Mesenchymal stem cell (in vitro differentiated cells and primary cell): ENCODE results near the gene FADS3.
A peak's percentile ranks its signal among the peaks of the same experiment; 100 is the strongest.

Source experiments
- DNase-seq: peaks from one replicate; pipeline ENCODE4 v3.0.0-alpha.2; 2013
- H2AFZ ChIP-seq: one replicate; pipeline ENCODE4 v1.6.1; 2013; ENCODE audit warnings: low read depth, mild to moderate bottlenecking, control low read depth, inconsistent platforms, low read length, moderate library complexity
- H2AK5ac ChIP-seq: 2 replicates; pipeline ENCODE4 v1.6.1; 2013; ENCODE audit warnings: low read length, moderate library complexity, mild to moderate bottlenecking, inconsistent platforms; ENCODE audit not compliant: severe bottlenecking
- H2BK120ac ChIP-seq: one replicate; pipeline ENCODE4 v1.6.1; 2013; ENCODE audit warnings: low read depth, mild to moderate bottlenecking, inconsistent platforms, low read length, moderate library complexity
- H2BK12ac ChIP-seq, 2 experiments: one replicate each; pipeline ENCODE4 v1.6.1; 2013; ENCODE audit warnings: inconsistent platforms in 2 of 2, low read length in 2 of 2, mild to moderate bottlenecking in 2 of 2, moderate library complexity in 2 of 2, control low read depth in 1 of 2
- H2BK15ac ChIP-seq: one replicate; pipeline ENCODE4 v1.6.1; 2013; ENCODE audit warnings: mild to moderate bottlenecking, low read depth, inconsistent platforms; ENCODE audit not compliant: poor library complexity, severe bottlenecking
- H2BK5ac ChIP-seq: 2 replicates; pipeline ENCODE4 v1.6.1; 2013; ENCODE audit warnings: low read depth, mild to moderate bottlenecking, low read length, control low read depth, inconsistent platforms; ENCODE audit not compliant: poor library complexity, severe bottlenecking
- H3K14ac ChIP-seq, 2 experiments: one replicate each; pipeline ENCODE4 v1.6.1; 2013; ENCODE audit warnings: inconsistent platforms in 2 of 2, low read length in 2 of 2, control low read depth in 1 of 2, mild to moderate bottlenecking in 1 of 2, moderate library complexity in 1 of 2
- H3K18ac ChIP-seq, 2 experiments: one replicate each; pipeline ENCODE4 v1.6.1; 2013; ENCODE audit warnings: inconsistent platforms in 2 of 2, low read length in 2 of 2, control low read depth in 1 of 2, low read depth in 1 of 2, mild to moderate bottlenecking in 1 of 2
- H3K23ac ChIP-seq, 2 experiments: one replicate each; pipeline ENCODE4 v1.6.1; 2013; ENCODE audit warnings: inconsistent platforms in 2 of 2, low read length in 2 of 2, mild to moderate bottlenecking in 2 of 2, moderate library complexity in 2 of 2, control low read depth in 1 of 2
- H3K27ac ChIP-seq: 2 replicates; pipeline ENCODE4 v1.5.1; 2013; ENCODE audit warnings: mild to moderate bottlenecking, moderate library complexity, low read length, control low read depth, inconsistent platforms; ENCODE audit not compliant: poor library complexity, severe bottlenecking
- H3K27me3 ChIP-seq, 2 experiments: 2 replicates each; pipeline versions ENCODE4 v1.6.1 to v1.7.0; 2013; ENCODE audit warnings: low read length in 2 of 2, mild to moderate bottlenecking in 2 of 2, moderate library complexity in 2 of 2, control low read depth in 1 of 2, inconsistent platforms in 1 of 2; ENCODE audit not compliant: control insufficient read depth in 1 of 2, insufficient read depth in 1 of 2
- H3K36me3 ChIP-seq, 2 experiments: 2 replicates each; pipeline versions ENCODE4 v1.6.1 to v1.7.0; 2013; ENCODE audit warnings: low read length in 2 of 2, control low read depth in 1 of 2, inconsistent platforms in 1 of 2, low read depth in 1 of 2, mild to moderate bottlenecking in 1 of 2; ENCODE audit not compliant: insufficient read depth in 2 of 2, control insufficient read depth in 1 of 2
- H3K4ac ChIP-seq, 2 experiments: one replicate each; pipeline ENCODE4 v1.6.1; 2013; ENCODE audit warnings: inconsistent platforms in 2 of 2, low read length in 2 of 2, mild to moderate bottlenecking in 2 of 2, moderate library complexity in 2 of 2, control low read depth in 1 of 2, low read depth in 1 of 2
- H3K4me1 ChIP-seq: 2 replicates; pipeline ENCODE4 v1.6.1; 2013; ENCODE audit warnings: low read depth, low read length, control low read depth; ENCODE audit not compliant: control insufficient read depth, insufficient read depth
- H3K4me2 ChIP-seq: 2 replicates; pipeline ENCODE4 v1.6.1; 2013; ENCODE audit warnings: low read length, mild to moderate bottlenecking, inconsistent platforms; ENCODE audit not compliant: poor library complexity, severe bottlenecking
- H3K4me3 ChIP-seq, 2 experiments: 2 replicates each; pipeline versions ENCODE4 v1.5.1 to v1.7.0; 2013; ENCODE audit warnings: low read length in 2 of 2, mild to moderate bottlenecking in 2 of 2, control low read depth in 1 of 2, low read depth in 1 of 2; ENCODE audit not compliant: insufficient read depth in 1 of 2
- H3K79me1 ChIP-seq: replicated peaks from 2 replicates; pipeline ENCODE4 v1.6.1; 2013; ENCODE audit warnings: mild to moderate bottlenecking, control low read depth, low read length, inconsistent platforms; ENCODE audit not compliant: poor library complexity, severe bottlenecking
- H3K9ac ChIP-seq: 2 replicates; pipeline ENCODE4 v1.7.0; 2013; ENCODE audit warnings: mild to moderate bottlenecking, low read length, moderate library complexity
- H3K9me3 ChIP-seq: 2 replicates; pipeline ENCODE4 v1.7.0; 2013; ENCODE audit warnings: mild to moderate bottlenecking, low read length; ENCODE audit not compliant: control insufficient read depth
- H4K8ac ChIP-seq: one replicate; pipeline ENCODE4 v1.6.1; 2013; ENCODE audit warnings: inconsistent platforms, mild to moderate bottlenecking, low read length, moderate library complexity
- H4K91ac ChIP-seq: one replicate; pipeline ENCODE4 v1.6.1; 2013; ENCODE audit warnings: mild to moderate bottlenecking, low read length, inconsistent platforms
- WGBS: methylation state at CpG from one replicate; pipeline ENCODE4 v1.1.7; 2013; ENCODE audit warnings: mixed read lengths; 5-methylcytosine and 5-hydroxymethylcytosine counted together

FADS3 gene

GRCh38 chr11:61830237-61831105 lies 60.9 kb downstream of the FADS3 start:
- Histone ChIP-seq H3K9ac (peak overlapping the region; percentile 3), H2BK5ac (no peak overlapping the region), H2AK5ac (no peak overlapping the region), H3K14ac (no peak overlapping the region), H3K4me1 (peaks cover 43% of the 10 kb centered on the region), H3K27me3 (no peaks in the 10 kb centered on the region), H3K36me3 (peaks cover 10 to 26% of the 10 kb centered on the region in 2 experiments), H2BK12ac (no peak overlapping the region), H3K79me1 (peaks cover 13% of the 10 kb centered on the region), H3K27ac (no peak overlapping the region), H2BK15ac (no peak overlapping the region), H4K8ac (no peak overlapping the region), H3K9me3 (no peaks in the 10 kb centered on the region), H3K18ac (no peak overlapping the region), H3K4me2 (no peak overlapping the region), H2BK120ac (no peak overlapping the region), H3K23ac (no peak overlapping the region), H3K4me3 (peak overlapping the region in 1 of 2 experiments; percentile 87), H4K91ac (no peak overlapping the region), H2AFZ (no peak overlapping the region), H3K4ac (peak overlapping the region in 1 of 2 experiments; percentile 38)
- 54% methylated on average over 6 of the region's 8 CpGs for WGBS
- no peak for DNase-seq

DNA sequence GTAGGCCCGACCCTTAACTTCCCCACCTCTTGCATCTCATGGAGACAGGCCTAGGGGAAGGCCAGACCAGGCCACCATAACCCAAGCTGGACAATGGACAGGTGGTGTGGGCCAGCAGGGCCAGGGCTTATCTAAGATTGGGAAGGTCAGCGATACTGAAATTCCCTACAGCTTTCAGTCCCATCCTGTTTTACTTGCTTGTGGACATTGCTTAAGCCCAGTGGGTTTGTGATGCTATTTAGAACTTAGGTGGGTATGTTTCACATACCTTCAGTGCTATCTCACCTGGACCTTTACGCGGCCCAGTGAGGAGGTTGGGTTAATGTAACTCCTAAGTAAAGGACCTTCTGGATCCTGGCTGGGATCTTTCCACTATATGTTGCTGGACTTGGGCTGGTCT lies 61.5 kb downstream of the FADS3 start:
- Histone ChIP-seq H3K9me3 (no peaks in the 10 kb centered on the region), H4K91ac (no peak overlapping the region), H3K79me1 (peaks cover 11% of the 10 kb centered on the region), H2BK15ac (no peak overlapping the region), H3K36me3 (peaks cover 10 to 26% of the 10 kb centered on the region in 2 experiments), H4K8ac (no peak overlapping the region), H2BK5ac (no peak overlapping the region), H3K4me1 (peaks cover 40% of the 10 kb centered on the region), H3K4me2 (peak overlapping the region; percentile 94), H3K27me3 (no peaks in the 10 kb centered on the region), H3K18ac (peak overlapping the region in 1 of 2 experiments; percentile 65), H2AK5ac (peak overlapping the region; percentile 26), H3K9ac (peak overlapping the region; percentile 87), H2BK12ac (peak overlapping the region in 1 of 2 experiments; percentile 76), H2BK120ac (no peak overlapping the region), H3K4me3 (peak overlapping the region in 1 of 2 experiments; percentile 87), H3K27ac (no peak overlapping the region), H2AFZ (no peak overlapping the region), H3K23ac (peak overlapping the region in 1 of 2 experiments; percentile 73), H3K14ac (peak overlapping the region in 1 of 2 experiments; percentile 93), H3K4ac (peak overlapping the region in 1 of 2 experiments; percentile 38)
- no peak for DNase-seq
- 100% methylated on average over 2 of the region's 4 CpGs for WGBS

DNA sequence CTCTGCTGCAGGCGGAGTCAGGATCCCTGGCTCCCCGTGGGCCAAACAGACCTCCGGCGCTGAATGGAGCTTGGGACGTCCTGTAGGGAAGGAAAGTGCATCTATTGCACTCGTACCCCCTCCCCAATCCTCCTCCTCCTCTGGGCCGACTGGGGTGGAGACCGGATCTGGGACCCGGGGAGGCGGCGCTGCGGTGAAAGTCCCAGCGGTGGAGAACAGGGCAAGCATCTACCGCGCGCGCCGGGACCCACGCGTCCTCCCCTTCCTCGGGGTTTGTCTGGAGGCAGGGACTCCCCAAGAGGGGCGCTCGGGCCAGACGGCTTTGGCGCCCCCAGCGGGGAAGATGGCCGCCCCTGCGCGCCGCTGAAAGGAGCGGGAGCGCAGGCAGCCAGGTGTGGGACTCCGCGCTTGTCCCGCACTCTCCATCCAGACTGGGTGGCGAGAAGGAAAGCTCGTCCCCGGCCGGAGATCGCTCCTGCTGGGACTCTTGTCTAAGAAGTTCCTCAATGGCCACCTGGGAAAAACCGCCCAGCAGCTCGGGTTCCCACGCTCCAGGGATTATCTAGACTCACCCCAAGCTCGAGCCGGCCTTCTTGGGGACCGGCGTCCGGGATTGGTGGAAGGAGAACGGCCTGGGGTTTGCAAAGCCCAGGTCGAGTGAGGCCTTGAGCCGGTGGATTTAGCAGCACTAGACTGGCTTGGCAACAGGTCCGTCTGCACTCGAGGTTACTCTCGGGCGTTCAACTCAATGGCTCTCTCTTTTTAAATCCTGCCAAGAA lies 62.5 kb downstream of the FADS3 start:
- H2BK120ac ChIP-seq: peak overlapping the region; percentile 50
- peak overlapping the region; percentile 59 to 99 for H2BK12ac ChIP-seq
- H2AFZ ChIP-seq: no peak overlapping the region
- H3K23ac ChIP-seq: peak overlapping the region; percentile 37 to 100
- no peak overlapping the region for H2AK5ac ChIP-seq
- peak overlapping the region; percentile 82 to 87 for H3K4me3 ChIP-seq
- H3K27me3 ChIP-seq: no peaks in the 10 kb centered on the region
- H3K9me3 ChIP-seq: no peaks in the 10 kb centered on the region
- DNase-seq: peak; percentile 68
- 0% methylated on average over 40 of the region's 55 CpGs for WGBS
- H2BK15ac ChIP-seq: peak overlapping the region; percentile 92
- H3K4me2 ChIP-seq: peak overlapping the region; percentile 94
- H3K27ac ChIP-seq: peak overlapping the region; percentile 80
- peak overlapping the region; percentile 87 for H3K9ac ChIP-seq
- H3K4ac ChIP-seq: peak overlapping the region; percentile 94 to 98
- peak overlapping the region; percentile 97 to 100 for H3K18ac ChIP-seq
- H2BK5ac ChIP-seq: peak overlapping the region; percentile 1
- peaks cover 10 to 20% of the 10 kb centered on the region in 2 experiments for H3K36me3 ChIP-seq
- H4K91ac ChIP-seq: peak overlapping the region; percentile 99
- peaks cover 30% of the 10 kb centered on the region for H3K4me1 ChIP-seq
- peak overlapping the region; percentile 78 for H4K8ac ChIP-seq
- H3K79me1 ChIP-seq: peaks cover 11% of the 10 kb centered on the region
- H3K14ac ChIP-seq: peak overlapping the region; percentile 48 to 100

DNA sequence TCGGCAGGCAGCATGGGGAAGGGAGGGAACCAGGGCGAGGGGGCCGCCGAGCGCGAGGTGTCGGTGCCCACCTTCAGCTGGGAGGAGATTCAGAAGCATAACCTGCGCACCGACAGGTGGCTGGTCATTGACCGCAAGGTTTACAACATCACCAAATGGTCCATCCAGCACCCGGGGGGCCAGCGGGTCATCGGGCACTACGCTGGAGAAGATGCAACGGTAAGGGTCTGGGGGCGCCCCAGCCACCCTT lies 63.0 kb downstream of the FADS3 start:
- Histone ChIP-seq H2BK15ac (peak overlapping the region; percentile 92), H3K9me3 (no peaks in the 10 kb centered on the region), H3K23ac (peak overlapping the region; percentile 3 to 100), H3K36me3 (peaks cover 10 to 15% of the 10 kb centered on the region in 2 experiments), H3K9ac (peak overlapping the region; percentile 87), H3K4me1 (peaks cover 29% of the 10 kb centered on the region), H2BK5ac (peak overlapping the region; percentile 1), H2BK12ac (peak overlapping the region; percentile 59 to 99), H3K4me2 (peak overlapping the region; percentile 94), H4K8ac (peak overlapping the region; percentile 78), H3K4me3 (peak overlapping the region; percentile 82 to 87), H3K18ac (peak overlapping the region; percentile 97 to 100), H3K14ac (peak overlapping the region; percentile 5 to 100), H3K27ac (peak overlapping the region; percentile 80), H3K79me1 (peaks cover 7% of the 10 kb centered on the region), H2AFZ (peak overlapping the region; percentile 69), H2BK120ac (peak overlapping the region; percentile 50), H3K27me3 (no peaks in the 10 kb centered on the region), H3K4ac (peak overlapping the region; percentile 94 to 98), H2AK5ac (no peak overlapping the region), H4K91ac (peak overlapping the region; percentile 99)
- DNase-seq: no peak
- under 1% methylated on average over 16 of the region's 16 CpGs for WGBS
